HepG2 (cell line): Measurements from ENCODE around the gene LIME1. TPM values are rescaled to one million over a fixed set of nuclear protein-coding genes. Genes with fewer than 3 reads are reported as not detected.

Experiments used
- KDM2A ChIP-seq: sonication (generic); formaldehyde crosslinking; IDR thresholded peaks from 2 replicates; pipeline ENCODE4 v1.4.0; 2020; ENCODE audit warnings: low read depth, missing genetic modification reagents, borderline replicate concordance
- POLR2G ChIP-seq: fragments of 200-400 bp; formaldehyde crosslinking; IDR thresholded peaks from 2 replicates; pipeline ENCODE4 v1.6.1; 2018; ENCODE audit warnings: mild to moderate bottlenecking, low read depth, low read length, moderate library complexity
- RBFOX2 ChIP-seq: fragments of 200-400 bp; formaldehyde crosslinking; IDR thresholded peaks from 2 replicates; pipeline ENCODE4 v1.6.1; 2017; ENCODE audit warnings: low read depth, mild to moderate bottlenecking, low read length
- SMAD1 ChIP-seq: sonication (generic); formaldehyde crosslinking; IDR thresholded peaks from 2 replicates; pipeline ENCODE4 v1.4.0; 2020; ENCODE audit warnings: missing genetic modification reagents, low read depth, mild to moderate bottlenecking, borderline replicate concordance
- SOX13 ChIP-seq, 3 experiments: fragments of 450-650 bp in 1 of 3; sonication (generic) in 1 of 3; formaldehyde crosslinking in 1 of 3; IDR thresholded peaks in 2 of 3; conservative IDR thresholded peaks in 1 of 3; 2 replicates each; pipeline versions ENCODE4 v1.5.0 to v1.6.1; 2016 to 2020; ENCODE audit warnings: antibody characterized with exemption in 1 of 3, mild to moderate bottlenecking in 1 of 3, missing compliant biosample characterization in 1 of 3, missing genetic modification reagents in 1 of 3, moderate library complexity in 1 of 3
- SP4 ChIP-seq: sonication (generic); formaldehyde crosslinking; IDR thresholded peaks from 2 replicates; pipeline ENCODE4 v1.8.1; 2023; ENCODE audit warnings: mild to moderate bottlenecking, missing genetic modification reagents
- ZC3H4 ChIP-seq: sonication (generic); formaldehyde crosslinking; IDR thresholded peaks from 2 replicates; pipeline ENCODE4 v1.4.0; 2020; ENCODE audit warnings: missing genetic modification reagents, borderline replicate concordance
- ZMYM3 ChIP-seq: sonication (generic); formaldehyde crosslinking; IDR thresholded peaks from 2 replicates; pipeline ENCODE4 v1.5.1; 2020; ENCODE audit warnings: mild to moderate bottlenecking, missing genetic modification reagents
- ZNF296 ChIP-seq: sonication (generic); formaldehyde crosslinking; conservative IDR thresholded peaks from 2 replicates; pipeline ENCODE4 v1.5.0; 2020; ENCODE audit warnings: mild to moderate bottlenecking, missing genetic modification reagents
- polyA plus RNA-seq, 8 experiments: library from polyadenylated mRNA; depleted of rRNA in 3 of 8; stranded (reverse) in 7 of 8; unstranded in 1 of 8; fragments of >200 nt; fragmentation: Illumina TruSeq in 4 of 8; extraction: Trizol in 4 of 8; gene quantifications; 2 replicates each; pipeline versions ENCODE4 v1.2.1 to v1.2.3, GENCODE V29; 2011 to 2016; ENCODE audit warnings: low read depth in 4 of 8, missing spikeins in 1 of 8, mixed read lengths in 1 of 8; ENCODE audit not compliant: insufficient read depth in 1 of 8
- total RNA-seq, 5 experiments: library from RNA; depleted of rRNA; stranded (reverse); fragments of >200 nt; fragmentation: Illumina TruSeq; extraction: Trizol; gene quantifications; 2 replicates each; pipeline ENCODE4 v1.2.3, GENCODE V29; 2016; ENCODE audit warnings: low read depth in 1 of 5
- TF ChIP-seq, protein P1 (sequence below): sonication (generic); formaldehyde crosslinking; IDR thresholded peaks from 2 replicates; pipeline ENCODE4 v1.4.0; 2020; ENCODE audit warnings: missing genetic modification reagents, borderline replicate concordance
- TF ChIP-seq, protein P2 (sequence below): sonication (generic); formaldehyde crosslinking; IDR thresholded peaks from 2 replicates; pipeline ENCODE4 v1.4.0; 2020; ENCODE audit warnings: mild to moderate bottlenecking, missing genetic modification reagents
- TF ChIP-seq, protein P3 (sequence below): sonication (generic); formaldehyde crosslinking; IDR thresholded peaks from 2 replicates; pipeline ENCODE4 v1.5.1; 2020; ENCODE audit warnings: mild to moderate bottlenecking, moderate library complexity, missing genetic modification reagents
- TF ChIP-seq, protein P4 (sequence below): IDR thresholded peaks from 2 replicates; pipeline ENCODE4 v1.6.1; 2016; ENCODE audit warnings: low read depth, borderline replicate concordance
- TF ChIP-seq, protein P5 (sequence below): sonication (generic); formaldehyde crosslinking; IDR thresholded peaks from 2 replicates; pipeline ENCODE4 v1.9.0; 2021; ENCODE audit warnings: missing genetic modification reagents, borderline replicate concordance
- TF ChIP-seq, protein P6 (sequence below): sonication (generic); formaldehyde crosslinking; IDR thresholded peaks from 2 replicates; pipeline ENCODE4 v1.4.0; 2020; ENCODE audit warnings: mild to moderate bottlenecking, missing genetic modification reagents
- TF ChIP-seq, protein P7 (sequence below): sonication (generic); formaldehyde crosslinking; IDR thresholded peaks from 2 replicates; pipeline ENCODE4 v1.4.0; 2020; ENCODE audit warnings: missing genetic modification reagents

LIME1 gene
- total and polyA plus RNA-seq, 2 of the 13 experiments (the other 11 are each of a cell fraction or from before 2014, with no cell fraction given) = 13.0 to 61.5 TPM

DNA sequence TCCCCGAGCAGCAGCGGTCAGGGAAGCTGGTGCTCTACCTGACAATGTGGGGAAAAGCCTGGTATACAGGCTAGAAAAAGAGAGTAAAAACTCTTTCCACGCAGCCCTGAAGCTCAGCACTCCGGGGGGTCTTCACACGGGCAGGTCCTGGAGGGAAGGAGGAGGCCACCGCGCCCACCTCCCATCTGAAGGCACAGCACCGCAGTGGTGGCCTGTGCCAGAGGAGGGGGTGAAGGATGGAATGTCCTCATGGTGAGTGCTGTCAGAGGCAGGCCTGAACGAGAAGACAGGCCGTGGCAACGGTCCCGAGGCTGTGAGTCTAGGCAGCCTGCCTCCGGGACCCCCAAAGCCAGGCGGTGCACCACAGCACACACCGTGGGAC, 9.0 kb downstream of the LIME1 start (continued):
- TF ChIP-seq, protein P1, sequence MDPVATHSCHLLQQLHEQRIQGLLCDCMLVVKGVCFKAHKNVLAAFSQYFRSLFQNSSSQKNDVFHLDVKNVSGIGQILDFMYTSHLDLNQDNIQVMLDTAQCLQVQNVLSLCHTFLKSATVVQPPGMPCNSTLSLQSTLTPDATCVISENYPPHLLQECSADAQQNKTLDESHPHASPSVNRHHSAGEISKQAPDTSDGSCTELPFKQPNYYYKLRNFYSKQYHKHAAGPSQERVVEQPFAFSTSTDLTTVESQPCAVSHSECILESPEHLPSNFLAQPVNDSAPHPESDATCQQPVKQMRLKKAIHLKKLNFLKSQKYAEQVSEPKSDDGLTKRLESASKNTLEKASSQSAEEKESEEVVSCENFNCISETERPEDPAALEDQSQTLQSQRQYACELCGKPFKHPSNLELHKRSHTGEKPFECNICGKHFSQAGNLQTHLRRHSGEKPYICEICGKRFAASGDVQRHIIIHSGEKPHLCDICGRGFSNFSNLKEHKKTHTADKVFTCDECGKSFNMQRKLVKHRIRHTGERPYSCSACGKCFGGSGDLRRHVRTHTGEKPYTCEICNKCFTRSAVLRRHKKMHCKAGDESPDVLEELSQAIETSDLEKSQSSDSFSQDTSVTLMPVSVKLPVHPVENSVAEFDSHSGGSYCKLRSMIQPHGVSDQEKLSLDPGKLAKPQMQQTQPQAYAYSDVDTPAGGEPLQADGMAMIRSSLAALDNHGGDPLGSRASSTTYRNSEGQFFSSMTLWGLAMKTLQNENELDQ (CRISPR knock-in tag) = 0 out of 2 replicates have a peak, but pooled peaks have one; percentile 37
- TF ChIP-seq SP4 (peak; percentile 39; the same call in 1 of the 2 replicates), ZC3H4 (peak; percentile 27; the same call in 1 of the 2 replicates), SMAD1 (CRISPR knock-in tag) (0 out of 2 replicates have a peak, but pooled peaks have one; percentile 30), KDM2A (CRISPR knock-in tag) (peak; percentile 10; the same call in 1 of the 2 replicates), ZMYM3 (CRISPR knock-in tag) (no peak), POLR2G (peak; percentile 17), ZNF296 (CRISPR knock-in tag) (0 out of 2 replicates have a peak, but pooled peaks have one; percentile 54), SOX13 (IDR thresholded peaks at IDR 0.05) (0 out of 2 replicates have a peak, but pooled peaks have one; percentile 13), SOX13 (CRISPR knock-in tag; conservative IDR thresholded peaks at IDR 0.05 in 1 of 2, IDR thresholded peaks at IDR 0.05 in 1 of 2) (no peak), RBFOX2 (peak; percentile 45; the same call in 1 of the 2 replicates)
- TF ChIP-seq, protein P2, sequence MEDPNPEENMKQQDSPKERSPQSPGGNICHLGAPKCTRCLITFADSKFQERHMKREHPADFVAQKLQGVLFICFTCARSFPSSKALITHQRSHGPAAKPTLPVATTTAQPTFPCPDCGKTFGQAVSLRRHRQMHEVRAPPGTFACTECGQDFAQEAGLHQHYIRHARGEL (CRISPR knock-in tag) = no peak
- TF ChIP-seq, protein P3, sequence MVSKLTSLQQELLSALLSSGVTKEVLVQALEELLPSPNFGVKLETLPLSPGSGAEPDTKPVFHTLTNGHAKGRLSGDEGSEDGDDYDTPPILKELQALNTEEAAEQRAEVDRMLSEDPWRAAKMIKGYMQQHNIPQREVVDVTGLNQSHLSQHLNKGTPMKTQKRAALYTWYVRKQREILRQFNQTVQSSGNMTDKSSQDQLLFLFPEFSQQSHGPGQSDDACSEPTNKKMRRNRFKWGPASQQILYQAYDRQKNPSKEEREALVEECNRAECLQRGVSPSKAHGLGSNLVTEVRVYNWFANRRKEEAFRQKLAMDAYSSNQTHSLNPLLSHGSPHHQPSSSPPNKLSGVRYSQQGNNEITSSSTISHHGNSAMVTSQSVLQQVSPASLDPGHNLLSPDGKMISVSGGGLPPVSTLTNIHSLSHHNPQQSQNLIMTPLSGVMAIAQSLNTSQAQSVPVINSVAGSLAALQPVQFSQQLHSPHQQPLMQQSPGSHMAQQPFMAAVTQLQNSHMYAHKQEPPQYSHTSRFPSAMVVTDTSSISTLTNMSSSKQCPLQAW (CRISPR knock-in tag) = no peak
- TF ChIP-seq, protein P4, sequence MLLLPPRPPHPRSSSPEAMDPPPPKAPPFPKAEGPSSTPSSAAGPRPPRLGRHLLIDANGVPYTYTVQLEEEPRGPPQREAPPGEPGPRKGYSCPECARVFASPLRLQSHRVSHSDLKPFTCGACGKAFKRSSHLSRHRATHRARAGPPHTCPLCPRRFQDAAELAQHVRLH (CRISPR knock-in tag) = 0 out of 2 replicates have a peak, but pooled peaks have one; percentile 4
- TF ChIP-seq, protein P5, sequence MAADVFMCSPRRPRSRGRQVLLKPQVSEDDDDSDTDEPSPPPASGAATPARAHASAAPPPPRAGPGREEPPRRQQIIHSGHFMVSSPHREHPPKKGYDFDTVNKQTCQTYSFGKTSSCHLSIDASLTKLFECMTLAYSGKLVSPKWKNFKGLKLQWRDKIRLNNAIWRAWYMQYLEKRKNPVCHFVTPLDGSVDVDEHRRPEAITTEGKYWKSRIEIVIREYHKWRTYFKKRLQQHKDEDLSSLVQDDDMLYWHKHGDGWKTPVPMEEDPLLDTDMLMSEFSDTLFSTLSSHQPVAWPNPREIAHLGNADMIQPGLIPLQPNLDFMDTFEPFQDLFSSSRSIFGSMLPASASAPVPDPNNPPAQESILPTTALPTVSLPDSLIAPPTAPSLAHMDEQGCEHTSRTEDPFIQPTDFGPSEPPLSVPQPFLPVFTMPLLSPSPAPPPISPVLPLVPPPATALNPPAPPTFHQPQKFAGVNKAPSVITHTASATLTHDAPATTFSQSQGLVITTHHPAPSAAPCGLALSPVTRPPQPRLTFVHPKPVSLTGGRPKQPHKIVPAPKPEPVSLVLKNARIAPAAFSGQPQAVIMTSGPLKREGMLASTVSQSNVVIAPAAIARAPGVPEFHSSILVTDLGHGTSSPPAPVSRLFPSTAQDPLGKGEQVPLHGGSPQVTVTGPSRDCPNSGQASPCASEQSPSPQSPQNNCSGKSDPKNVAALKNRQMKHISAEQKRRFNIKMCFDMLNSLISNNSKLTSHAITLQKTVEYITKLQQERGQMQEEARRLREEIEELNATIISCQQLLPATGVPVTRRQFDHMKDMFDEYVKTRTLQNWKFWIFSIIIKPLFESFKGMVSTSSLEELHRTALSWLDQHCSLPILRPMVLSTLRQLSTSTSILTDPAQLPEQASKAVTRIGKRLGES = no peak
- TF ChIP-seq, protein P6, sequence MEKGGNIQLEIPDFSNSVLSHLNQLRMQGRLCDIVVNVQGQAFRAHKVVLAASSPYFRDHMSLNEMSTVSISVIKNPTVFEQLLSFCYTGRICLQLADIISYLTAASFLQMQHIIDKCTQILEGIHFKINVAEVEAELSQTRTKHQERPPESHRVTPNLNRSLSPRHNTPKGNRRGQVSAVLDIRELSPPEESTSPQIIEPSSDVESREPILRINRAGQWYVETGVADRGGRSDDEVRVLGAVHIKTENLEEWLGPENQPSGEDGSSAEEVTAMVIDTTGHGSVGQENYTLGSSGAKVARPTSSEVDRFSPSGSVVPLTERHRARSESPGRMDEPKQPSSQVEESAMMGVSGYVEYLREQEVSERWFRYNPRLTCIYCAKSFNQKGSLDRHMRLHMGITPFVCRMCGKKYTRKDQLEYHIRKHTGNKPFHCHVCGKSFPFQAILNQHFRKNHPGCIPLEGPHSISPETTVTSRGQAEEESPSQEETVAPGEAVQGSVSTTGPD (CRISPR knock-in tag) = no peak
- TF ChIP-seq, protein P7, sequence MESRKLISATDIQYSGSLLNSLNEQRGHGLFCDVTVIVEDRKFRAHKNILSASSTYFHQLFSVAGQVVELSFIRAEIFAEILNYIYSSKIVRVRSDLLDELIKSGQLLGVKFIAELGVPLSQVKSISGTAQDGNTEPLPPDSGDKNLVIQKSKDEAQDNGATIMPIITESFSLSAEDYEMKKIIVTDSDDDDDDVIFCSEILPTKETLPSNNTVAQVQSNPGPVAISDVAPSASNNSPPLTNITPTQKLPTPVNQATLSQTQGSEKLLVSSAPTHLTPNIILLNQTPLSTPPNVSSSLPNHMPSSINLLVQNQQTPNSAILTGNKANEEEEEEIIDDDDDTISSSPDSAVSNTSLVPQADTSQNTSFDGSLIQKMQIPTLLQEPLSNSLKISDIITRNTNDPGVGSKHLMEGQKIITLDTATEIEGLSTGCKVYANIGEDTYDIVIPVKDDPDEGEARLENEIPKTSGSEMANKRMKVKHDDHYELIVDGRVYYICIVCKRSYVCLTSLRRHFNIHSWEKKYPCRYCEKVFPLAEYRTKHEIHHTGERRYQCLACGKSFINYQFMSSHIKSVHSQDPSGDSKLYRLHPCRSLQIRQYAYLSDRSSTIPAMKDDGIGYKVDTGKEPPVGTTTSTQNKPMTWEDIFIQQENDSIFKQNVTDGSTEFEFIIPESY = peak; percentile 48; the same call in 1 of the 2 replicates
